Ectodermal cell (in vitro differentiated cells): ENCODE measurements around the gene GANC.

Experiments
- H3K27ac ChIP-seq: 2 replicates; pipeline ENCODE4 v1.7.0; 2013; ENCODE audit warnings: mild to moderate bottlenecking, low read depth, low read length; ENCODE audit not compliant: insufficient read depth, poor library complexity, severe bottlenecking
- H3K27me3 ChIP-seq: 2 replicates; pipeline ENCODE4 v1.7.0; 2013; ENCODE audit warnings: mild to moderate bottlenecking, low read length; ENCODE audit not compliant: insufficient read depth, control insufficient read depth, poor library complexity, severe bottlenecking
- H3K36me3 ChIP-seq: one replicate; pipeline ENCODE4 v1.7.0; 2013; ENCODE audit warnings: low read length; ENCODE audit not compliant: control insufficient read depth, insufficient read depth
- H3K4me1 ChIP-seq: one replicate; pipeline ENCODE4 v1.7.0; 2013; ENCODE audit warnings: low read length; ENCODE audit not compliant: control insufficient read depth, insufficient read depth
- H3K4me3 ChIP-seq: 2 replicates; pipeline ENCODE4 v1.7.0; 2013; ENCODE audit warnings: low read depth, low read length, control low read depth; ENCODE audit not compliant: insufficient read depth
- H3K9me3 ChIP-seq: 2 replicates; pipeline ENCODE4 v1.7.0; 2013; ENCODE audit warnings: mild to moderate bottlenecking, low read length, moderate library complexity; ENCODE audit not compliant: control insufficient read depth
- WGBS, 2 experiments: methylation state at CpG; one replicate each; pipeline ENCODE4 v1.1.7; 2013; ENCODE audit warnings: missing lambda C conversion rate in 2 of 2; 5-methylcytosine and 5-hydroxymethylcytosine counted together

Gene GANC

DNA sequence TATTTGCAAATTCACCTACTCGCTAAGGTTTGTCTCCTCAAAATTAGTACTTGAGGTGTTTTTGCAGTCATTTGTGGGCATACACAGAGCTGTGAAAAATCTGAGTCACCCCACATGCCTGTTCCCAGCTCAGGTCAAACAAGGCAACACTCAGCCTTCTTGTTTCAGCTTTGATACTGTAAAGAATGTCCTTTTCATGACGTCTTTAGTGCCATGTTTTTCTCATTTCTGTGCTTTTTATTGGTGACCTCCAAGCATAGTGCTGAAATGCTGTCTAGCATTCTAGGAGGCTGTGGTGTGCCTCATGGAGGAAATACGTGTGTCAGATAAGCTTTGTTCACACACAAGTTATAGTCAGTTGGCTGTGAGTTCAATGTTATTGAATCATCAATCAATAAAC is 95.1 kb downstream of the GANC start:
- Histone ChIP-seq H3K27me3 (no peaks in the 10 kb centered on the region), H3K9me3 (no peaks in the 10 kb centered on the region), H3K27ac (no peak overlapping the region), H3K4me3 (no peak overlapping the region), H3K4me1 (no peaks in the 10 kb centered on the region), H3K36me3 (no peaks in the 10 kb centered on the region)
- 96% methylated on average over 2 to 3 of the region's 3 CpGs for WGBS, 2 experiments

DNA sequence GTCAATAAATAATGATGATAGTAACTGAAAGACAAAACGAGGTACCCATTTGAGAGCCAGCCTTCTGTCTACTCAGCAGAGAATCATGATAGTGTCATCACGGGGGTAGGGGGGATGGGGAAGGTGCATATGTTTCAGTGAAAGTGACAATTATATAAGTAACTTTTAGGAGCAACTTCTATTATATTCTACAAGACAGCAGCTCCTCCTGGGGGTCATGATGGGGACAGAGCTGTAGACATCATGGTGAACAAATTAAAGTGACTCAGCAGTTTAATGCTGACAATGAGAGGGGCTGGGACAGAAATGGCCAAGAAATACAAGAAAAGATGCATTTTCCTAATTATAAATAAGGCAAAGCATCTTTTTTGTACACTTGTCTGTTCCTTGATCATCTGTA is 98.1 kb downstream of the GANC start:
- H3K36me3 ChIP-seq: no peaks in the 10 kb centered on the region
- H3K9me3 ChIP-seq: no peaks in the 10 kb centered on the region
- no peak overlapping the region for H3K27ac ChIP-seq
- 67 to 88% methylated on average over 2 of the region's 2 CpGs for WGBS, 2 experiments
- no peaks in the 10 kb centered on the region for H3K4me1 ChIP-seq
- H3K4me3 ChIP-seq: no peak overlapping the region
- no peaks in the 10 kb centered on the region for H3K27me3 ChIP-seq

DNA sequence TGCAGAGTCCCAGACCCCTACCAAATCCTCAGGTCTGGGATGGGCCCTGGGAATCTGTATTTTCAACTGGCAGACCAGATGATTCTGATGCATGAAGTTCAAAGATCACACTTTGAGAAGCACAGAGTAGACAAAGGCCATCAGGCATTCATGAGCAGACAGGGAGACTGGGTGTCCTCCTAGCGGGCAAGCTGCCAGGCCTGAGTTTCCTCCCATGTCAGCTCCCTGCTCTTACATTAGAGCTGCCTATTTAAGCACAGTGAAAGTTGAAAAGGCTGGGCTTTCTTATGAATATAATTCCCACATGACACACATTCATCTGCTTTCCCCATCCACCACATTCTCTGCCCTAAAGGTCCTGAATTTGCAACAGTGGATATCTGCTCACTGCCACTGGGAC is 100.3 kb downstream of the GANC start:
- Histone ChIP-seq H3K4me3 (no peak overlapping the region), H3K27ac (no peak overlapping the region), H3K9me3 (no peaks in the 10 kb centered on the region), H3K27me3 (no peaks in the 10 kb centered on the region), H3K4me1 (no peaks in the 10 kb centered on the region), H3K36me3 (no peaks in the 10 kb centered on the region)
- WGBS, 2 experiments: 100% methylated on average over 1 of the region's 1 CpG

- Histone ChIP-seq H3K4me3 (no peak overlapping the region), H3K27ac (no peak overlapping the region), H3K9me3 (no peaks in the 10 kb centered on the region), H3K27me3 (no peaks in the 10 kb centered on the region), H3K4me1 (no peaks in the 10 kb centered on the region), H3K36me3 (no peaks in the 10 kb centered on the region)
- WGBS, 2 experiments: 89 to 93% methylated on average over 4 of the region's 4 CpGs
These were observed 100.9 kb downstream of the GANC start for GRCh38 chr15:42373936-42374335.

- Histone ChIP-seq H3K4me3 (no peak overlapping the region), H3K36me3 (no peaks in the 10 kb centered on the region), H3K4me1 (no peaks in the 10 kb centered on the region), H3K27me3 (no peaks in the 10 kb centered on the region), H3K27ac (no peak overlapping the region), H3K9me3 (no peaks in the 10 kb centered on the region)
- 94% methylated on average over 1 of the region's 1 CpG for WGBS, 2 experiments
These were observed 101.8 kb downstream of the GANC start for GRCh38 chr15:42374810-42375209.

- 93 to 97% methylated on average over 5 of the region's 5 CpGs for WGBS, 2 experiments
These were observed 102.3 kb downstream of the GANC start for GRCh38 chr15:42375252-42375651.

GRCh38 chr15:42375941-42376340 is 102.9 kb downstream of the GANC start:
- Histone ChIP-seq H3K36me3 (no peaks in the 10 kb centered on the region), H3K9me3 (no peaks in the 10 kb centered on the region), H3K4me3 (no peak overlapping the region), H3K27ac (no peak overlapping the region), H3K27me3 (no peaks in the 10 kb centered on the region), H3K4me1 (no peaks in the 10 kb centered on the region)
- 89 to 94% methylated on average over 4 of the region's 4 CpGs for WGBS, 2 experiments

More at GRCh38 chr15:42375252-42375651, 102.3 kb downstream of the GANC start:
- Histone ChIP-seq H3K9me3 (no peaks in the 10 kb centered on the region), H3K4me1 (no peaks in the 10 kb centered on the region), H3K27me3 (no peaks in the 10 kb centered on the region), H3K4me3 (no peak overlapping the region), H3K27ac (no peak overlapping the region), H3K36me3 (no peaks in the 10 kb centered on the region)

DNA sequence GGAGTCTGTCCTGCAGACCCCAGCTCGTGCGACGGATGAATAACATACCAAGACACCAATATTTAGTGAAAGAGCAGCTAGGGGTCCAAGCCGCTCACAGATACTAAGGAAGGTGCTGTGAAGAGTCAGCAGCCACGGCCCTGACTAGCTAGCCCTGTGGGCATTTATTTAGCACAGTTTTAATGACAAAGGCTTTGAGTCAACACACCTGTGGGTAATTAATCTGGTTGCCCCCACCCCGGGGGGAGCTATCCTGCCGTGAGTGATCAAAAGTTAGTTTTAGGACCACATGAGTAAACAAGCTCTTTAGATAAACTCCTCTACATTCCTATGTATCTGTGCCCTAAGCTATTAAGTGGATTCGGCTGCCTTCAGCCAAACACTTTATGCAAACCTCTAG is 105.0 kb downstream of the GANC start:
- Histone ChIP-seq H3K4me1 (no peaks in the 10 kb centered on the region), H3K27me3 (no peaks in the 10 kb centered on the region), H3K27ac (no peak overlapping the region), H3K9me3 (no peaks in the 10 kb centered on the region), H3K4me3 (no peak overlapping the region), H3K36me3 (no peaks in the 10 kb centered on the region)
- WGBS, 2 experiments: 81 to 83% methylated on average over 8 of the region's 8 CpGs

DNA sequence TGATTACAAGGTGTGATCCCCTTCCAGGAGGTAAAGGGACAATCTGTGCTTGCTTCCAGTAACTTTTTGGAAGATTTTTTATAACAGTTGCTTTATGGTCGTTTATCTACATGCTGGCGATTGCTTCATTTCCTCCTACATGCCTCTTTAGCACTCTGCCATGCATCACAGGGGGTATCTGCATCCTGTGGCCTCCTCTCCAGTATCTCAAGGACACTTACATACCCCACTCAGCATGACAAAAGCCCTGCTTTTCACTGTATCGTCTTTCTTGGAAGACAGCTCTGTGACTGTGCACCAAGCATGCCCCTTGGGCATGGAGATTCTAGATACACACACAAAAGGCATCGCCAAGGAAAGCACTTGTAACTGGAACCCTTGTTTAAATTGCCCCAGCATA is 111.6 kb downstream of the GANC start:
- no peaks in the 10 kb centered on the region for H3K27me3 ChIP-seq
- 27 to 41% methylated on average over 4 of the region's 4 CpGs for WGBS, 2 experiments
- peaks cover 4% of the 10 kb centered on the region for H3K4me1 ChIP-seq
- no peak overlapping the region for H3K27ac ChIP-seq
- H3K36me3 ChIP-seq: no peaks in the 10 kb centered on the region
- H3K9me3 ChIP-seq: no peaks in the 10 kb centered on the region
- no peak overlapping the region for H3K4me3 ChIP-seq

DNA sequence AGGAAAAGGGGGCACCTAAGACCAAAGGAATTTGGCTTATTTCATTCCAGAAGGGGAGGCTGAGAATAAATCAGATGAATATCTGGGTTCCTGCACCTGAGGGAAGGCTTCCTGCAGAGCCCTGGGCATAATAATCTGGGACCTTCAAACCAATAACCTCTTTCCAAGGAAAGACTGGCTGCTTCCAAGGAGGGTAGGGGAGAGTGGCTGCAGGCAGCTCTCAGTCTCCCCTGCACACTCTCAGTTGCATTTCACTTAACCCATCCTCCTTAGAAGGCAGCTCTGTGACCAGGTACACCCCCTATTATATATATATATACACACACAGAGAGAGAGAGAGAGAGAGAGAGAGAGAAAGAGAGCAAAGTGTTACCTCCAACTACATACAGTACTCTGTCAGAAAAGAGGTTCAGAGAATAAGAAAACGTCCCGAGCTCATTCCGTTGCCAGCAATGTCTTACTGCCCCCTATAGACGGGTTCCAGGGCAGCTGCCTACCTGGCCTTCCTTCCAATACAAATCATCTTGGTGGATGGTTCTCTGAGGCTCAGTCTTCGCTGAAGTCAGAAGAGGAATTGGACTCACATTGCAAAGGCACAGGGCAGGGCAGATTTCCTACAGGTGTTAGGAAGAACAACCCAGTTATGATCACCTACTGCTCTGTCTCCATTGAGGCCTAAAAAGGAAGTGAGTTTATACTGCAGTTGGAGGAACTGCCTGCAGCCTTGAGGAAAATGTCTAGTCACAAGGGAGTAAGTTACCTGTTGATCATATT is 112.4 kb downstream of the GANC start:
- H3K27ac ChIP-seq: no peak overlapping the region
- no peaks in the 10 kb centered on the region for H3K36me3 ChIP-seq
- no peaks in the 10 kb centered on the region for H3K9me3 ChIP-seq
- H3K4me1 ChIP-seq: peaks cover 4% of the 10 kb centered on the region
- no peaks in the 10 kb centered on the region for H3K27me3 ChIP-seq
- 16% methylated on average over 5 of the region's 5 CpGs for WGBS, 2 experiments
- H3K4me3 ChIP-seq: no peak overlapping the region
